Right cardiac atrium (tissue), 5 donors: ENCODE results near the gene SLC13A2. TPM values are rescaled to one million over a fixed set of nuclear protein-coding genes. Genes with fewer than 3 reads are reported as not detected.
"Not testable (repeated sequence)": the region's sequence is repeated elsewhere in the genome, so short reads cannot be mapped to it uniquely, and the experiment has no call there.

Experiments
- ATAC-seq, 2 donors: fragments of 200-7000 bp; cut with Tn5 transposase; one replicate each; pipeline versions ENCODE4 v1.8.0 to v1.9.1; 2020; ENCODE audit warnings: moderate library complexity in 2 of 2, mild to moderate bottlenecking in 1 of 2
- DNase-seq, 3 donors: peaks; one replicate each; pipeline ENCODE4 v3.0.0-alpha.2; 2020
- H3K27ac ChIP-seq: one replicate; pipeline ENCODE4 v1.5.1; 2013; ENCODE audit warnings: mild to moderate bottlenecking, low read length, control low read depth, moderate library complexity
- H3K27me3 ChIP-seq: one replicate; pipeline ENCODE4 v1.6.1; 2013; ENCODE audit not compliant: control insufficient read depth, insufficient read depth
- H3K4me1 ChIP-seq: one replicate; pipeline ENCODE4 v1.6.1; 2013; ENCODE audit warnings: low read length; ENCODE audit not compliant: control insufficient read depth, insufficient read depth
- H3K4me3 ChIP-seq: one replicate; pipeline ENCODE4 v1.5.1; 2013; ENCODE audit warnings: low read length, control low read depth
- H3K9me3 ChIP-seq: one replicate; pipeline ENCODE4 v1.6.1; 2013; ENCODE audit warnings: low read length; ENCODE audit not compliant: control insufficient read depth
- WGBS: extraction: QIAGEN DNeasy Blood & Tissue Kit; methylation state at CpG from one replicate; pipeline ENCODE4 v1.1.7; 2013; 5-methylcytosine and 5-hydroxymethylcytosine counted together
- intact Hi-C, 4 donors: fragments of 100-400 bp; cut with DNase I; formaldehyde crosslinking; loops; one replicate each; pipeline versions ENCODE4 v1.11.0 to v1.14.0; 2022 to 2023
- polyA plus RNA-seq: library from polyadenylated mRNA; stranded (reverse); fragments of 200-250 nt; gene quantifications from one replicate; pipeline ENCODE4 v1.2.3, GENCODE V29; 2013
- total RNA-seq, 4 donors: library from RNA; stranded (reverse); fragmentation: NEBNext Ultra II Directional; extraction: Animal tissue kit (Norgen Biotek cat#: 25700); gene quantifications; one replicate each; pipeline ENCODE4 v1.2.1, GENCODE V29; 2021
- donor health status: healthy with polysubstance abuse.
- donor health status: DM: no; HTN: yes; CAD: no.
- donor health status: DM: no; HTN: no; CAD: no.
- donor health status: DM: no; HTN: yes; CAD: no; lungs with severe emphysema.
- donor health status: DM: yes; HTN: yes; CAD: no.

SLC13A2 gene
- total and polyA plus RNA-seq, 5 donors, result not detected

DNA sequence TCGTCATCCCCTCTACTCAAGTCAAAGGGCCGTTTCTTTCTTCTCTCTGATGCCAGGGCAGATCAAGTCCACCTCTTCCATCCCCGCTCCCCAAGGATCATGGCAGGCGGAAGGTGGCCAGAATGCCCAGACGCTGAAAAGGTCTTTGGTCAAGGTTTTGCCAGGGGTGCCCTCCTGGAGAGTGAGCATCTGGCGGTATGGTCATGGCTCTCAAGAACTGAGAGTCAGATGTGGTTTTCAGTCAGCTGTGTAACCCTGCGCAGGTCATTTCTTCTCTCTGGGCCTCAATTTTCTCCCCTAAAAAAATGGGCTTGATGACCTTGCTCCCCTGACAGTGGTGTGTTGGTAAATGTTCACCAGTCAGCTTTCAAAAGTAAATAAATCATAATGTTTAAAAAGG, 45.1 kb downstream of the SLC13A2 start:
- ATAC-seq, result no peak
- H3K4me3 ChIP-seq, result no peak overlapping the region
- intact Hi-C loops, result no loop called here
- 77% methylated on average over 7 of the region's 7 CpGs for WGBS
- no peak overlapping the region for H3K27ac ChIP-seq
- no peaks in the 10 kb centered on the region for H3K4me1 ChIP-seq
- no peak for DNase-seq
- no peaks in the 10 kb centered on the region for H3K27me3 ChIP-seq
- no peaks in the 10 kb centered on the region for H3K9me3 ChIP-seq

GRCh38 chr17:28519236-28519635, 45.8 kb downstream of the SLC13A2 start:
- ATAC-seq (no peak), DNase-seq (no peak)
- no peaks in the 10 kb centered on the region for H3K27me3 ChIP-seq
- H3K4me3 ChIP-seq, result no peak overlapping the region
- no peaks in the 10 kb centered on the region for H3K4me1 ChIP-seq
- no peak overlapping the region for H3K27ac ChIP-seq
- WGBS, result 75% methylated on average over 5 of the region's 5 CpGs
- H3K9me3 ChIP-seq, result no peaks in the 10 kb centered on the region
- intact Hi-C loops, result no loop called here

- Histone ChIP-seq H3K4me3 (no peak overlapping the region), H3K27ac (no peak overlapping the region), H3K27me3 (no peaks in the 10 kb centered on the region), H3K9me3 (no peaks in the 10 kb centered on the region), H3K4me1 (no peaks in the 10 kb centered on the region)
- WGBS, result 80% methylated on average over 6 of the region's 6 CpGs
- ATAC-seq, result no peak
- no peak for DNase-seq
- intact Hi-C loops, result no loop called here
These were observed 47.2 kb downstream of the SLC13A2 start for GRCh38 chr17:28520687-28521086.

DNA sequence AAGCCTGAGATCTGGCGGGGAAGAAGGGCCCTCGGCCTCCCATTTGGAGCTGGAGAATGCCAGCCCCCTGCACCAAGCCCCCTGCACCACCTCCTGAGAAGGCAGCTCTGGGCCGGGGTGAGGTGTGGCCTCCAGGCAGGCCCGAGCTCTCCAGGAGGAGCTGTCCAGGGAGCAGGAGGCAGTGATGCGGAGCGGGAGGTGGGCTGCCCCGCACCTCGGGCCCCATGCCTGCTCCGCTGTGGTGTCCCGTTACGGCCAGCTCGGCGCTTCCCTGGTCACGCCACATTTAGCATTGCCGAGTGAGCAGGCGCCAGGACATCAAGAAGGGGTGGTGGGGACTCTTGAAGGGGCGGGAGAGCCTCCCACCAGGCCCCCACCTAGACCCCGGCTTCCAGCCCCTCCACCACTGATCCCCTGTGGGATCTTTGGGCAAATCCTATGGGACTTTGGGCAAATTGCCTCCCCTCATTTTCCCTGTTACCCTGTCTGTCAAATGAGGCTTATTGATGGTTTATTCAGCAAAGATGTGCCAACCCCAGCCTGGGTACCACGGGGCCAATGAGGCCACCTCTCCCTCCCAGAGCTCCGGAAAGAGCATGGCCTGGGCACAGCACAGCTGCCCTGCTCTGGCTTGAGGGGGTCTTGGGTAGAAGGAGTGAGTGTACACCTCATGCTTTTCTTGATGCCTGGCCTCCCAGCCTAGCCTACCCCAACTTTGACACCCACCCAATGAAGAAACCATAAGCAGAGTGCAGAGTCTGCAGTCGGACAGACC, 48.1 kb downstream of the SLC13A2 start:
- Histone ChIP-seq H3K4me3 (no peak overlapping the region), H3K4me1 (no peaks in the 10 kb centered on the region), H3K9me3 (no peaks in the 10 kb centered on the region), H3K27me3 (no peaks in the 10 kb centered on the region), H3K27ac (no peak overlapping the region)
- DNase-seq, result peak in 1 of 3 donors; percentile 33
- no peak for ATAC-seq
- WGBS, result 41% methylated on average over 21 of the region's 21 CpGs
- intact Hi-C loops, result no loop called here

DNA sequence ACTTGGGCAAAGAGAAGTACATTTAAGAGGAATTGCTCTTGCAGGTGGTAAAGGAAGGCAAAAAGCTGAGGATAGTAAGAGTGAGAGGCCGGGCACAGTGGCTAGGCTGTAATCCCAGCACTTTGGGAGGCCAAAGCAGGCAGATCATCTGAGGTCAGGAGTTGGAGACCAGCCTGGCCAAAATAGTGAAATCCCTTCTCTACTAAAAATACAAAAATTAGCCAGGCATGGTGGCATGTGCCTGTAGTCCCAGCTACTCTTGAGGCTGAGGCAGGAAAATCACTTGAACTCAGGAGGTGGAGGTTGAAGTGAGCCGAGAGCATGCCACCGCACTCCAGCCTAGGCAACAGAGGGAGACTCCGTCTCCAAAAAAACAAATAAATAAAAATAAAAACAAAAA, 48.8 kb downstream of the SLC13A2 start:
- WGBS, result 88% methylated on average over 4 of the region's 4 CpGs
- H3K4me3 ChIP-seq, H3K9me3 ChIP-seq, H3K27me3 ChIP-seq, H3K27ac ChIP-seq, H3K4me1 ChIP-seq, intact Hi-C loops, ATAC-seq, DNase-seq: not testable (repeated sequence)

DNA sequence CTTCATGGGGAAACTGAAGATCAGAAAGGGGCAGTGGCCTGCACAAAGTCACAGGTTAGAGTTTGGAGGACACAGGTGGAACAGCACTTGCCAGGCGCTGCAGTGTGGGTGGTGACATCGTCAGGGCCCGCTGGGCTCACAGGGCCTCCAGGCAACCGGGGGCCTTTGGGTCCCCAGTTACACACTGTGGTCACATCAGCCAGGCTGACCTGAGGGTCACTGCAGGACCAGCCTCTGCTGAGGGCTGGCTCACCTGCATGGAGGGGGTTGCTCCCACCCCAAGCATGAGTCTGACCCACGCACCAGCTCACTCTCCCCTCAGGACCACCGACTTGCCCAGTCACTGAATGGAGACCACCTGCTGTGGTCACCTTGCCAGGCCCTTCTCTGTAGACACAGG, 49.7 kb downstream of the SLC13A2 start:
- Histone ChIP-seq H3K9me3 (no peaks in the 10 kb centered on the region), H3K27ac (no peak overlapping the region), H3K27me3 (no peaks in the 10 kb centered on the region), H3K4me1 (no peaks in the 10 kb centered on the region), H3K4me3 (no peak overlapping the region)
- DNase-seq (peak in 1 of 3 donors; percentile 27), ATAC-seq (no peak)
- intact Hi-C loops, result no loop called here
- WGBS, result 83% methylated on average over 6 of the region's 6 CpGs

DNA sequence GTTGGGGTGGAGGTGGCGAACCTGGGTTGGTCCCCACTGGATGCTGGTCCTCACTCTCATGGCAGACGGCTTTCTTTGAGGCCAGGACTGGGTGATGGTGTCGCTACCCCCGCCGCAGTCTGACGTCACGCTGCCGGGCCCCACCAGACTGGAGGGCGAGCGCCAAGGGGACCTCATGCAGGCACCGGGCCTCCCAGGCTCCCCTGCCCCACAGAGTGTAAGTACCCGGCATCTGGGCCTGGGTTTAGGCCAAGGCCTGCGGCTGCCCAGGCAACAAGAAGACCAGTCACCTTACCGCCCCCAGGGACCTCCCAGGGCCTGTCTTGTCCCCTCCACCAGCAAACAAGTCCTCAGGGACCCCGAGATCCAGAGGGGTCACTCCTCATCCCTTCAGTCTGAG, 50.4 kb downstream of the SLC13A2 start:
- no peaks in the 10 kb centered on the region for H3K27me3 ChIP-seq
- intact Hi-C loops, result no loop called here
- DNase-seq (peak in 1 of 3 donors; percentile 31), ATAC-seq (no peak)
- no peak overlapping the region for H3K4me3 ChIP-seq
- no peak overlapping the region for H3K27ac ChIP-seq
- H3K9me3 ChIP-seq, result no peaks in the 10 kb centered on the region
- H3K4me1 ChIP-seq, result no peaks in the 10 kb centered on the region
- WGBS, result 91% methylated on average over 15 of the region's 15 CpGs

GRCh38 chr17:28524476-28525424, 51.3 kb downstream of the SLC13A2 start:
- H3K27ac ChIP-seq, result no peak overlapping the region
- peak in 1 of 2 donors; percentile 55 for ATAC-seq
- no peaks in the 10 kb centered on the region for H3K9me3 ChIP-seq
- peak in 1 of 3 donors; percentile 35 for DNase-seq
- 88% methylated on average over 25 of the region's 25 CpGs for whole genome bisulfite sequencing
- intact Hi-C loops, result no loop called here
- H3K4me1 ChIP-seq, result no peaks in the 10 kb centered on the region
- no peaks in the 10 kb centered on the region for H3K27me3 ChIP-seq
- no peak overlapping the region for H3K4me3 ChIP-seq

DNA sequence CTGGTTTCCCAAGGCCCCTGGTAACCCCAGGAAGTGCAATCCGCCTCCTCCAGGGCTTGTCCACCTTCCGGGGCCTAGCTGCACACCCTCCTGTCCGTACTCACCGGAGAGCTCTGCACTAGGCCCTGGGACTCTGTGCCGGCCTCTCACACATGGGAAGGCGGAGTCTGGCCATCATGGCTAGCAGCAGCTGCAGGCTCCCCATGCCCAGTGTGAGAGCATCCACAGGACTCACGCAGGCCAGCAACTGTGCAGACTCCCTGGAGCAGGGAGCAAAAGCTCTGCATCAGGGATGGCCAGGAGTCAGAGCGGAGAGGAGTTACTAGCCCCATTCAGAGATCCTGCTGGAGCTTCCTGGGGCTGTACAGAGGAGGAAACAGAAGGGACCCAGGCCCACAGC, 52.9 kb downstream of the SLC13A2 start:
- Histone ChIP-seq H3K4me1 (no peaks in the 10 kb centered on the region), H3K9me3 (no peaks in the 10 kb centered on the region), H3K27ac (no peak overlapping the region), H3K27me3 (no peaks in the 10 kb centered on the region), H3K4me3 (no peak overlapping the region)
- intact Hi-C loops, result no loop called here
- DNase-seq (peak in 1 of 3 donors; percentile 37), ATAC-seq (no peak)
- 73% methylated on average over 8 of the region's 8 CpGs for WGBS

- no peaks in the 10 kb centered on the region for H3K9me3 ChIP-seq
- DNase-seq (peak in 1 of 3 donors; percentile 20), ATAC-seq (no peak)
- no peaks in the 10 kb centered on the region for H3K4me1 ChIP-seq
- no peaks in the 10 kb centered on the region for H3K27me3 ChIP-seq
- 90% methylated on average over 2 of the region's 2 CpGs for WGBS
- intact Hi-C loops, result no loop called here
- H3K4me3 ChIP-seq, result no peak overlapping the region
- H3K27ac ChIP-seq, result no peak overlapping the region
These were observed 53.8 kb downstream of the SLC13A2 start for GRCh38 chr17:28527181-28527681.

GRCh38 chr17:28527859-28528258, 54.4 kb downstream of the SLC13A2 start:
- 91% methylated on average over 2 of the region's 2 CpGs for WGBS
- no peaks in the 10 kb centered on the region for H3K9me3 ChIP-seq
- H3K27ac ChIP-seq, result no peak overlapping the region
- DNase-seq (peak in 1 of 3 donors; percentile 3), ATAC-seq (no peak)
- no peaks in the 10 kb centered on the region for H3K27me3 ChIP-seq
- H3K4me3 ChIP-seq, result no peak overlapping the region
- intact Hi-C loops, result no loop called here
- H3K4me1 ChIP-seq, result no peaks in the 10 kb centered on the region
